GM10847 (cell line): ENCODE measurements around the gene SCN8A.

ENCODE experiments used
- POLR2A ChIP-seq: IDR thresholded peaks from 2 replicates; pipeline ENCODE4 v1.6.1; 2011; ENCODE audit not compliant: insufficient read length; ENCODE audit errors: extremely low read depth

The SCN8A gene

DNA sequence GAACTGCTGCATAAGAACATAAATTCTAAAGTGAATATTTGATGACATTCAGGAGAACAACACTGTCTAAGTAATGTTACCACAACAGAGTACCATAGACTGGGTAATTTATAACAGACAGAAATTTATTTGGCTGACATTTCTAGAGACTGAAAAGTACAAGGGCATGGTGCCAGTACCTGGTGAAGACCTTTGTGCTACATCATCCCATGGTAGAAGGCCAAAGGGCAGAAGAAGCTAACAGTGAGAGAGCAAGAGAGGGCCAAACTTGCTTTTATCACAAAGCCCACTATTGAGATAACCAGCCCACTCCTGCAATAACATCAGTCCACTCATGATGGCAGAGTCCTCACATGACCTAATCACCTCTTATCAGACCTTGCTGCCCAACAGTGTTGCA lies 168.7 kb downstream of the SCN8A start:
- TF ChIP-seq POLR2A: no peak

- no peak for TF ChIP-seq POLR2A
Measured at GRCh38 chr12:51760231-51760630, 169.2 kb downstream of the SCN8A start.

DNA sequence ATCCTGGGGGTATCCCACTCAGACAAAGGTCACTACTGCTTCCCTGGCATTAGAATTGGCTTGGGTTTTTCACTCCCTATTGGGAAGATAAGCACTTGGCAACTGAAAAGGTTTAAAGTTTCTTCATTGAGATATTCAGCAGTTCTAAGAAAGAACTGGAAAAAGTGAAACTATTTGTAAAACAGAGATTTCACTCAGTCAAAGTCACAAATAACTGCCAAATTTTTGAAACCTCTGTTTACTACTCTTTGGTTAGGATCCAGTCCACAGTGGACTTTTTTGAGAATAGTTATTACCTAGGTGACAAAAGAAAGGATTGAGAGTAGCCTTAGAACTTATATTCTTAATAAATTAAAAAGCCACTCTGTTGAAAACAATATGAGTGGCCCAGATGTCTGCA lies 172.7 kb downstream of the SCN8A start:
- no peak for TF ChIP-seq POLR2A

GRCh38 chr12:51766067-51766676 lies 175.1 kb downstream of the SCN8A start:
- no peak for TF ChIP-seq POLR2A

DNA sequence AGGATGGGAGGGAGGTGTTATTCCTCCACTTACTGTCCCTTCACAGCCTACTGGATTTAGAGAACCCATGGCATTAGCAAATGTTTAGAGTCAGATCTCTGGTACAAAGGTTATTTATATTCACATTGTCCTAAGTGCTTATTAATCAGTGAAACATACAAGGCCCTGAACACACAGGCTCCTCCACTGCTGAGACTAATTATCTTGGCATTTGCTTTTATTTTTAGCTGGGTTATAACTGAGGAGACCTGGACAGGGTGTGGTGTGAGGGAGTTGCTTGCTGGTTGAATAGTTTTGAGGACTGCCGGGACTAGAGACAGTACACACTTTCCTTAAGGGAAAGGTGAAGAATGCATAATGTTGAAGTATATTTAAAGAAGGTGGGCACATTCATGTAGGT lies 180.0 kb downstream of the SCN8A start:
- no peak for TF ChIP-seq POLR2A

DNA sequence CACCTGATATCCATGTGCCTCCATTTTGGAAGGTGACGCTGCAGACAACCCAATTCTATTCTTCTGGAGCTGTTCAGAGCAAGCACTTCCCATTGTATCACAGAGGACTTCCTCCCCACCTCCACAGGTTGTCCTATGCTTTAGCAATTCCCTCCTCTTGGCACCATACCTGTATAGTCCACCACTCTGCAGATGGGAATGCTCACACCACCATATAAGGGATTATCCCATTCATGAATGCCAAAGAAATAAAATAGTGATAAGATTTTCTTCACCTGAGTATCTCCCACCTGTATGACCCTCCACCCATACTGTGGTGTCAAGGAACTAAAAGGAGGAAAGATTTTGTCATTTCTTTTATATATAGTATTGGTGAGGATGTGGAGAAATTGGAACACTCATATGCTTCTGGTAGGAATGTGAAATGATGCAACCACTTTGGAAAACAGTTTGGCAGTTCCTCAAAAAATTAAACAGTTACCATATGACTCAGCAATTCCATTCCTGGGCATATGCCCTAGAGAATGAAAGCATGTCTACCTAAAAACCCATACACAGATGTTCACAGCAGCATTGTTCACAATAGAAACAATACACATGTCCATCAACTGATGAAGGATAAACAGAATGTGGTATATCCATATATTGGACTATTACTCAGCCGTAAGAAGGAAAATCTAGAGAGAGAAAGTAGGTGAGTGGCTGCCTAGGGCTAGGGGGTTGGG lies 182.3 kb downstream of the SCN8A start:
- no peak for TF ChIP-seq POLR2A

DNA sequence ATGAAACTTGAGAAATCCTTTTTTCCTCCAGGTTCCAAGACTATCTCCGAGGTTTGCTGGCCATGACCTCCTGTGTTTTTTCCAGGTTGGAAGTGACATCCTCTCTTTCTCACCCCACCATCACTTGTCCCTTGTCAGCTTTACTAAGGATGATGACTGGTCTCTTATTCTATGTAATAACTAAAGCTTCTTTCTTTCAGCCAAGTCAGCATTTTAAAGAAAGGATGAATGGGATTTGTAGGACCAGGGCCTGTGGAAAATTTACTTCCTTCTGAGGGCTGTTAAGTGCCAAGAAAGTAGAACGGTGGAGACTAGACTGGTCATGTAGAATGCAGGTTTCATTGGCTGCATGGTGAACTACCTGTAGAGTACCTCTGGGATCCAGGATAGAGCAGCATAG lies 183.9 kb downstream of the SCN8A start:
- no peak for TF ChIP-seq POLR2A

- TF ChIP-seq POLR2A: no peak
Measured at GRCh38 chr12:51777457-51777856, 186.4 kb downstream of the SCN8A start.

DNA sequence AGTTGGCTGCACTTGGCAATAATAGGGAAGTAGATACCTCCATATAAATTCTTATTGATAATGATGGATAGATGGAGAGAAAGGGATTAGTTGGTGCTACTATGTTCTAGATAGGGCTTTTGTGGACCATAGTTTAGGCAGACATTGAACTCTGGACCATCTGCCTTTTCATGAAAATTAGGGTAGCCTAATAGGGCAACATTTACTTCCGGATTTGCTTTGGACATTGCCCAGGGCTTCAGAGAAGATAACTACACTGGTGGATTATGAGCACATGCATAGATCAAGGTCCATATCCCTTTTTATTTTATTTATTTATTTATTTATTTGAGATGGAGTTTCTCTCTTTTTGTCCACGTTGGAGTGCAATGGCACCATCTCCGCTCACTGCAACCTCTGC lies 186.9 kb downstream of the SCN8A start:
- TF ChIP-seq POLR2A: no peak

GRCh38 chr12:51779876-51780275 lies 188.8 kb downstream of the SCN8A start:
- no peak for TF ChIP-seq POLR2A

DNA sequence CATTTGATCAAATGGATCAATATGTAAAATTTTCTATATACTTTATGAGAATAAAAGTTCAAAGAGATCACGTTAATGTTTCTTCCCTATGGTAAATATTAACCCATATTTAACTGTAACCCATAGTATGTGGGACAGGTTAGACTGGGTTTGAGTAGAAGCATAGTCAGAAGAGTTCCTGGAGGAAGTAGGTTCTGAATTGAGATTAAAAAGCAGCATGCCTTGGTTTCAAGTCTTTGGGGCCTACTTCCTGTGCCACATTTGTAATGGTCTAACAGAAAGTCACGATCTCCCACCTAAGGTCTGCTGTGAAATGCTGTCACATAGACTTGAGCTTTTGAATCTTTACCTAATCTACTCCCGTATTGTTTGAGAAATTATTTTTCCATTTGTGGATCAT lies 193.7 kb downstream of the SCN8A start:
- no peak for TF ChIP-seq POLR2A

DNA sequence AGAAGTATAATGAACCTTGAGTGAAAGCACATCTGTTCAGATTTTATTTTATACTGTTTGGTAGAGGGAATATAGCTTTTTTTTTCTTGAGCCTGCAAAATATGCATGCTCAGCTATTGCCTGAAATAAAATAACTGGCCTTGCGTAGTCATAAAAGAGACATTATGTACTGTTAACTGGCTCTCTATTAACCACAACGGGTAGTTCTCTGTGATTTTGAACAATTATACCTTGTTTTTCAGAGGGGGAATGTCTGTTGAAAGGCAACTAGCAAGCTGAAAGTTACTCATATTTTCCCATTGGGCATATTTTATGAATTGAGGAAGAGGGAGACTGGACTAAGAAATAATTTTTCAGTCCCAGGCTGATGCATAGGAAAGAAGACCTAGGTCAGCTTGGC lies 194.9 kb downstream of the SCN8A start:
- no peak for TF ChIP-seq POLR2A

DNA sequence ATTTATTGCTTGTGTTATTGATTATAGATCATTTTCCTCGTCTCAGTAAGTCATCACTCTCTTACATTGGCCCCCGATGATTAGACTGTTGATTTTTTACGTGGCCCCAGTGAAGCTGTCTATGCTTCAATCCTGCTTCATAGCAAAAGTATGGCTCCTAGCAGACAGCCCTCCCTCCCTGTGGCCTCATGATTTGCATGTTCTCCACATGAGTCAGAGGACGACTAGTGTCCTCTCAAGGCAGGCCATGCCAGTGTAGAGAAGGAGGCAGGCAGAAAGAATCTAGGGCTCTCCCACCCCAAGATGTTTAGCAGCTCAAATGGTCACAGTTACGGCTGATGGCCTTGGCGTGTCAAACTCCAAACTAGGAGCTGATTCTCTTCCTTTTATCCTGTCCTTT lies 197.8 kb downstream of the SCN8A start:
- no peak for TF ChIP-seq POLR2A

DNA sequence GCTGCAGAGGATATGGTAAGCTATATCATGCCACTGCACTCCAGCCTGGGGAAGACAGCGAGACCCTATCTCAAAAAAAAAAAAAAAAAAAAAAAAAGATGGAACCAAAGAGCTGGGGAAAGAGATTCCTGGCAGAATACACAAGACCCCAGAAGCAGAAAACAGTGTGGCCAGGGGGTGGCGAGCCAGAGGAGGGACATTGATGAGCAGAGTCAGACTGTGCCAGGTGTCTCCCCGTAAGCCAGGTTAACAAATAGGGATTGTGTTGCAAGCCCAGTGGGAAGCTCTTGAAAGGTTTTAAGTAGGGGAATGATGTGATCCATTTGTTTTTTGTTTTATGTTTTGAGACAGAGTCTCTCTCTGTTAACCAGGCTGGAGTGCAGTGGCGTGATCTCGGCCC lies 201.4 kb downstream of the SCN8A start:
- no peak for TF ChIP-seq POLR2A

GRCh38 chr12:51793201-51793600 lies 202.2 kb downstream of the SCN8A start:
- no peak for TF ChIP-seq POLR2A

DNA sequence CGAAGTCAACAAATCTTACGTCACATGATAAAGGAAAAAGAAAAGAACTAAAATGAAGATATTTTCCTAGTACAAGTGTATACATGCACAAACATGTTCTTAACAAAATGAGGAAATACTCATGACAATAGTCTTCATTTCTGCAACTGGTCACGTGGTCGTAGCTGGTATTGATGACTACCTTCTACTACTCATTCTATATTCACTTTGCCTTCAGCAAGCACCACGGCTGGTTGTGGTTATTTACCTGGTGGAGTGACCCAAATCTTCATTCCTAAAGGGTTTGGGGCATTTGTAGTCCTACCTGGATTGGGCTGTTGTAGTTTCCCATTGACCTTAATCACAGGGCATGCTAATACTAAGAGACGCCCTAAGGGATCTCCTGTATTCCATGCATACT lies 206.3 kb downstream of the SCN8A start:
- TF ChIP-seq POLR2A: no peak

GRCh38 chr12:51798501-51798900 lies 207.5 kb downstream of the SCN8A start:
- TF ChIP-seq POLR2A: no peak
